Mesenchymal stem cell (in vitro differentiated cells and primary cell): ENCODE data around the gene LTBR.

Source experiments
- DNase-seq: peaks from one replicate; pipeline ENCODE4 v3.0.0-alpha.2; 2013
- H2AFZ ChIP-seq: one replicate; pipeline ENCODE4 v1.6.1; 2013; ENCODE audit warnings: low read depth, mild to moderate bottlenecking, control low read depth, inconsistent platforms, low read length, moderate library complexity
- H2AK5ac ChIP-seq: 2 replicates; pipeline ENCODE4 v1.6.1; 2013; ENCODE audit warnings: low read length, moderate library complexity, mild to moderate bottlenecking, inconsistent platforms; ENCODE audit not compliant: severe bottlenecking
- H2BK120ac ChIP-seq: one replicate; pipeline ENCODE4 v1.6.1; 2013; ENCODE audit warnings: low read depth, mild to moderate bottlenecking, inconsistent platforms, low read length, moderate library complexity
- H2BK12ac ChIP-seq, 2 experiments: one replicate each; pipeline ENCODE4 v1.6.1; 2013; ENCODE audit warnings: inconsistent platforms in 2 of 2, low read length in 2 of 2, mild to moderate bottlenecking in 2 of 2, moderate library complexity in 2 of 2, control low read depth in 1 of 2
- H2BK15ac ChIP-seq: one replicate; pipeline ENCODE4 v1.6.1; 2013; ENCODE audit warnings: mild to moderate bottlenecking, low read depth, inconsistent platforms; ENCODE audit not compliant: poor library complexity, severe bottlenecking
- H2BK5ac ChIP-seq: 2 replicates; pipeline ENCODE4 v1.6.1; 2013; ENCODE audit warnings: low read depth, mild to moderate bottlenecking, low read length, control low read depth, inconsistent platforms; ENCODE audit not compliant: poor library complexity, severe bottlenecking
- H3K14ac ChIP-seq, 2 experiments: one replicate each; pipeline ENCODE4 v1.6.1; 2013; ENCODE audit warnings: inconsistent platforms in 2 of 2, low read length in 2 of 2, control low read depth in 1 of 2, mild to moderate bottlenecking in 1 of 2, moderate library complexity in 1 of 2
- H3K18ac ChIP-seq, 2 experiments: one replicate each; pipeline ENCODE4 v1.6.1; 2013; ENCODE audit warnings: inconsistent platforms in 2 of 2, low read length in 2 of 2, control low read depth in 1 of 2, low read depth in 1 of 2, mild to moderate bottlenecking in 1 of 2
- H3K23ac ChIP-seq, 2 experiments: one replicate each; pipeline ENCODE4 v1.6.1; 2013; ENCODE audit warnings: inconsistent platforms in 2 of 2, low read length in 2 of 2, mild to moderate bottlenecking in 2 of 2, moderate library complexity in 2 of 2, control low read depth in 1 of 2
- H3K27ac ChIP-seq: 2 replicates; pipeline ENCODE4 v1.5.1; 2013; ENCODE audit warnings: mild to moderate bottlenecking, moderate library complexity, low read length, control low read depth, inconsistent platforms; ENCODE audit not compliant: poor library complexity, severe bottlenecking
- H3K27me3 ChIP-seq, 2 experiments: 2 replicates each; pipeline versions ENCODE4 v1.6.1 to v1.7.0; 2013; ENCODE audit warnings: low read length in 2 of 2, mild to moderate bottlenecking in 2 of 2, moderate library complexity in 2 of 2, control low read depth in 1 of 2, inconsistent platforms in 1 of 2; ENCODE audit not compliant: control insufficient read depth in 1 of 2, insufficient read depth in 1 of 2
- H3K36me3 ChIP-seq, 2 experiments: 2 replicates each; pipeline versions ENCODE4 v1.6.1 to v1.7.0; 2013; ENCODE audit warnings: low read length in 2 of 2, control low read depth in 1 of 2, inconsistent platforms in 1 of 2, low read depth in 1 of 2, mild to moderate bottlenecking in 1 of 2; ENCODE audit not compliant: insufficient read depth in 2 of 2, control insufficient read depth in 1 of 2
- H3K4ac ChIP-seq, 2 experiments: one replicate each; pipeline ENCODE4 v1.6.1; 2013; ENCODE audit warnings: inconsistent platforms in 2 of 2, low read length in 2 of 2, mild to moderate bottlenecking in 2 of 2, moderate library complexity in 2 of 2, control low read depth in 1 of 2, low read depth in 1 of 2
- H3K4me1 ChIP-seq: 2 replicates; pipeline ENCODE4 v1.6.1; 2013; ENCODE audit warnings: low read depth, low read length, control low read depth; ENCODE audit not compliant: control insufficient read depth, insufficient read depth
- H3K4me2 ChIP-seq: 2 replicates; pipeline ENCODE4 v1.6.1; 2013; ENCODE audit warnings: low read length, mild to moderate bottlenecking, inconsistent platforms; ENCODE audit not compliant: poor library complexity, severe bottlenecking
- H3K4me3 ChIP-seq, 2 experiments: 2 replicates each; pipeline versions ENCODE4 v1.5.1 to v1.7.0; 2013; ENCODE audit warnings: low read length in 2 of 2, mild to moderate bottlenecking in 2 of 2, control low read depth in 1 of 2, low read depth in 1 of 2; ENCODE audit not compliant: insufficient read depth in 1 of 2
- H3K79me1 ChIP-seq: replicated peaks from 2 replicates; pipeline ENCODE4 v1.6.1; 2013; ENCODE audit warnings: mild to moderate bottlenecking, control low read depth, low read length, inconsistent platforms; ENCODE audit not compliant: poor library complexity, severe bottlenecking
- H3K9ac ChIP-seq: 2 replicates; pipeline ENCODE4 v1.7.0; 2013; ENCODE audit warnings: mild to moderate bottlenecking, low read length, moderate library complexity
- H3K9me3 ChIP-seq: 2 replicates; pipeline ENCODE4 v1.7.0; 2013; ENCODE audit warnings: mild to moderate bottlenecking, low read length; ENCODE audit not compliant: control insufficient read depth
- H4K8ac ChIP-seq: one replicate; pipeline ENCODE4 v1.6.1; 2013; ENCODE audit warnings: inconsistent platforms, mild to moderate bottlenecking, low read length, moderate library complexity
- H4K91ac ChIP-seq: one replicate; pipeline ENCODE4 v1.6.1; 2013; ENCODE audit warnings: mild to moderate bottlenecking, low read length, inconsistent platforms
- WGBS: methylation state at CpG from one replicate; pipeline ENCODE4 v1.1.7; 2013; ENCODE audit warnings: mixed read lengths; 5-methylcytosine and 5-hydroxymethylcytosine counted together

The LTBR gene

DNA sequence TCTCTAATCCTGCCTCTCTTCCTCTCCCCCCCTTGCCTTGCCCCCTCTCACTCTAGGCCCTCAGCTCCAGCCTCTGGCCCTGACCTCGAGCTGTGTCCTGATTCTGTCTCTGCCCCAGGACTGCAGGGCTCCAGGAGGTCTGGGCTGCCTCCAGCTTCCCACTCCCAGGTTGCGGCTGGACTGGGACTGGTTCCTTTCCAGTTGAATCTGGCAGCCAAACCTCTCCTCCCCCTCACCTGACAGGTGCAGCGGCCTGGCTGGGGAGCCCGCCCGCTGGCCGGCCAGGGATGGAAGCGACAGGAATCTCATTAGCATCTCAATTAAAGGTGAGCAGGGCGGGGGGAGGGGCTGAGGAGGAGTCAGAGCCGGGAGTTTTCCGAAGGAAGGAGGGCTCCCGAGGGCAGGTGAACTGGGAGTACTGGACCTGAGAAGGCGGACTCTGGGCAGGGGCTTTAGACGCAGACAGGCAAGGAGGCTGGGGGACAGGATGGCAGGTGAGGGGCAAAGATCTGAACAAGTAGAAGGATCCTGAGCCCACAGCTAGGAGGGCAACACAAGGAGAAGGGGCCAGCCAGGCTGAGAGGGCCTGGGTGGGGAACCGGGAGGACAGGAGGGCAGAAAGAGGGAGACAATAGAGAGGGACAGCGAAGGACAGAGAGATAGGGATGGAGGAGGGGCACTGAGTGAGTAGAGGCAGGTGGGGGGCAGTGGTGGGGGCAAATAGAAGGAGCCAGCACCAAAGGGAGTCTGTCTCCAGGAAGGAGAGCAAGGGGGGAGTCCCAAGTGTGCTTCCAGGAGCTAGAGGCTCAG, 8.5 kb upstream of the LTBR start, which contains the start of gene SCNN1A:
Gene SCNN1A, minus strand, starts transcription at position 295 of the 810 bp plus-strand sequence. CDS start 780 bp downstream, outside the sequence.
- H2BK5ac ChIP-seq = peak within 1 kb of the TSS; percentile 46
- no peaks in the 10 kb centered on the region for H3K79me1 ChIP-seq
- peak within 1 kb of the TSS in 1 of 2 experiments; percentile 64 for H3K14ac ChIP-seq
- peak within 1 kb of the TSS; percentile 96 to 98 for H2BK12ac ChIP-seq
- peak within 1 kb of the TSS in 1 of 2 experiments; percentile 16 for H3K4me3 ChIP-seq
- H3K9ac ChIP-seq = peak within 1 kb of the TSS; percentile 75
- peak within 1 kb of the TSS; percentile 79 for H3K27ac ChIP-seq
- peak within 1 kb of the TSS; percentile 98 for H2BK15ac ChIP-seq
- no peaks in the 10 kb centered on the region for H3K9me3 ChIP-seq
- H3K27me3 ChIP-seq = no peaks in the 10 kb centered on the region
- WGBS = 50% methylated on average over 15 of the region's 15 CpGs
- H4K8ac ChIP-seq = peak within 1 kb of the TSS; percentile 95
- H3K4me1 ChIP-seq = peaks cover 51% of the 10 kb centered on the region
- H4K91ac ChIP-seq = peak within 1 kb of the TSS; percentile 95
- peak within 1 kb of the TSS; percentile 77 to 78 for H3K18ac ChIP-seq
- H3K23ac ChIP-seq = no peak within 1 kb of the TSS
- H3K4me2 ChIP-seq = no peak within 1 kb of the TSS
- H2BK120ac ChIP-seq = peak within 1 kb of the TSS; percentile 89
- no peak within 1 kb of the TSS for H2AFZ ChIP-seq
- no peak for DNase-seq
- peak within 1 kb of the TSS; percentile 56 to 91 for H3K4ac ChIP-seq
- peak within 1 kb of the TSS; percentile 75 for H2AK5ac ChIP-seq
- H3K36me3 ChIP-seq = no peaks in the 10 kb centered on the region

DNA sequence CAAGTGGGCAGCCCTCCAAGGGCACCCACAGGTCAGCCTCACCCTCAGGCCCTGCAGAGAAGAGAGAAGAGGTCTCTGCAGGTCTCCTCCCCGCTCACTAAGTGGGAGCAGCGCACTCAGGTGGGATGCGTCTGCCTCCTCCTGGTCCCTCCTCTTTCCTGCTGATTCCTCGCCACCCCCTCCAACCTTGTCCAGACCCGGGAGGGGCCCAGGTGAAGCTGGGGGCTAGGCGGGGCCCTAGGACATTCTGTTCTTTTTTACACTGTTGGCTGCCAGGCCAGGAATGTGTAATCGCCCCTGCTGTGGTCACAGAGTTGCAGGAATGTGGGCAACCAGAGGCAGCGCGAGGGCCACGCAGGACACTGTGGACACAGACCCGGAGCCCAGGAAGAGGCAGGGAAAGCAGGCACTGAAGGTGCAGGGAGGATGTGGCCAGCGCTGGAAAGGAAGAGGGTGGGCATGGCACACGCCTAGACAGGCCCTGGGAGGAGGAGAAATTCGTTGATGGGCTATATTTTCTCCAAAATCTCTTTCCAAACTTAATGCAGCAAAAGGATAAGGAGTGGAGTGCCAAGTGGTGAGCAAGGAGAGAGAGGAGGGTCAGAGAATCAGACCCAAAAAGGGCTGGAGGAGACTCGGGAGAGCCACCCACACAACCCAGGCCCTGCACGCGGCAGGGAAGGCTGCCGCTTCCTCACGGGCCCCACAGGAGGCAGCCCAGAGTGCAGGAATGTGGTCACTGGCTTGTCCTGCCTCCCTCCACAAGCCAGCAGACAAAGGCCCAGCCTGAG, 7.7 kb upstream of the LTBR start:
- Histone ChIP-seq H2BK15ac (peak overlapping the region; percentile 98), H2BK120ac (peak overlapping the region; percentile 78), H3K4me2 (no peak overlapping the region), H3K4me1 (peaks cover 43% of the 10 kb centered on the region), H3K4ac (peak overlapping the region; percentile 56 to 91), H2BK12ac (peak overlapping the region; percentile 96 to 98), H3K14ac (peak overlapping the region in 1 of 2 experiments; percentile 64), H2AFZ (no peak overlapping the region), H3K36me3 (no peaks in the 10 kb centered on the region), H3K9me3 (no peaks in the 10 kb centered on the region), H3K27me3 (no peaks in the 10 kb centered on the region), H3K79me1 (no peaks in the 10 kb centered on the region), H2BK5ac (peak overlapping the region; percentile 46), H4K91ac (peak overlapping the region; percentile 95), H3K23ac (no peak overlapping the region), H2AK5ac (peak overlapping the region; percentile 75), H3K27ac (peak overlapping the region; percentile 79), H3K4me3 (peak overlapping the region in 1 of 2 experiments; percentile 16), H4K8ac (peak overlapping the region; percentile 95), H3K9ac (peak overlapping the region; percentile 75), H3K18ac (peak overlapping the region; percentile 77 to 78)
- peak; percentile 56 for DNase-seq
- WGBS = 14% methylated on average over 13 of the region's 19 CpGs

DNA sequence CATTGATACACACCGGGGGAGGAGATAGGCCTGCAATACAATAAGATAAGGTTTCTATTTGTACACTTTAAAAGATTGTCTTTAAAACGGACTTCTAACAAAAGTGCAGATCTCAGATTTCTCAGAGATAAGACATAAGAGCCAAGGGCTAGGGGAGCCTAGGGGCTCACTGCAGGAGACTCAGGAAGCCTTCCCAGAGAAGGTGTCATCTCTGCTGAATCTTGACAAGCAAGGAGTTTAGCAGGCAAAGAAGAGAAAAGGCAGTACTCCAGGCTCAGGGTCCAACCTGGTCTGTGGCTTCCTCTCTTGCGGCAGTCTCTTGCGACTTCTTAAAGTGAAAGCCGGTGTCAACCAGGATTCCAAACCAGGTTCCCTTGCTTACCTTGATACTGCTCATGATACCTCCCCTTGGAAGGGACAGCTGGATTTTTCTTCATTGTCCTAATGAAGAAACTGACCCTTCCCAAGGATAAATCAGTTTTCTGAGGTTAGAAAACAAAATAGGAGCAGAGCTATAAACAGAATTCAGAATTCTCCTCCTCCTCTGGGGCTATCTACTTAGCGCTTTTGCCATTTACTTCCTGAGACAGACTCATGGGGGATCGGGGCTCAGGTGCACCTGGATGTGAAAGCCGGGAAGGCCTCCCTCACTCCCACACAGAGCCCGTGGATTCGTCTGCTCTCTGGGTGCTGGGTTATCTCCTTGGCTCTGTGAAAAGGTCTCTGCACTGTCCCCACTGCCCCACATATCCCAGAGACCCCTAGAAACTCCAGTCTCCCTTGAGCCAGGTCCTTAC, 6.9 kb upstream of the LTBR start:
- Histone ChIP-seq H3K4ac (peak overlapping the region; percentile 81 to 90), H4K91ac (no peak overlapping the region), H2AK5ac (peak overlapping the region; percentile 67), H2BK5ac (no peak overlapping the region), H3K18ac (peak overlapping the region; percentile 77 to 89), H2BK12ac (peak overlapping the region; percentile 6 to 95), H3K27me3 (no peaks in the 10 kb centered on the region), H3K14ac (no peak overlapping the region), H2AFZ (no peak overlapping the region), H3K4me2 (no peak overlapping the region), H3K9me3 (no peaks in the 10 kb centered on the region), H3K9ac (peak overlapping the region; percentile 75), H3K4me1 (peaks cover 42% of the 10 kb centered on the region), H2BK15ac (peak overlapping the region; percentile 29), H3K4me3 (no peak overlapping the region), H4K8ac (peak overlapping the region; percentile 95), H3K27ac (peak overlapping the region; percentile 79), H3K79me1 (no peaks in the 10 kb centered on the region), H2BK120ac (peak overlapping the region; percentile 78), H3K23ac (no peak overlapping the region), H3K36me3 (no peaks in the 10 kb centered on the region)
- DNase-seq = no peak
- WGBS = 80% methylated on average over 9 of the region's 10 CpGs
